Spinal cord (tissue), 10 donors: ENCODE results near the gene CD276. TPM values are rescaled to one million over a fixed set of nuclear protein-coding genes. Genes with fewer than 3 reads are reported as not detected.

Experiments used
- DNase-seq, 6 donors: peaks; one replicate each; pipeline versions ENCODE4 v3.0.0 to v3.0.0-alpha.2; 2013 to 2015; ENCODE audit warnings: low spot score in 6 of 6, low read depth in 4 of 6
- H3K27ac ChIP-seq: one replicate; pipeline ENCODE4 v1.5.1; 2013; ENCODE audit warnings: low read depth, low read length, control low read depth
- H3K27me3 ChIP-seq: one replicate; pipeline ENCODE4 v1.6.1; 2013; ENCODE audit warnings: low read length; ENCODE audit not compliant: control insufficient read depth, insufficient read depth
- H3K36me3 ChIP-seq: one replicate; pipeline ENCODE4 v1.6.1; 2013; ENCODE audit warnings: low read length; ENCODE audit not compliant: control insufficient read depth, insufficient read depth
- H3K4me1 ChIP-seq: one replicate; pipeline ENCODE4 v1.6.1; 2013; ENCODE audit warnings: low read length; ENCODE audit not compliant: control insufficient read depth, insufficient read depth
- H3K4me3 ChIP-seq: one replicate; pipeline ENCODE4 v1.5.1; 2013; ENCODE audit warnings: low read depth, low read length, control low read depth
- H3K9me3 ChIP-seq: one replicate; pipeline ENCODE4 v1.6.1; 2013; ENCODE audit warnings: low read length; ENCODE audit not compliant: control insufficient read depth, insufficient read depth
- WGBS: methylation state at CpG from one replicate; pipeline ENCODE4 v1.1.5; 2013; ENCODE audit warnings: missing lambda C conversion rate; ENCODE audit not compliant: insufficient coverage; 5-methylcytosine and 5-hydroxymethylcytosine counted together
- polyA plus RNA-seq, 2 donors: library from polyadenylated mRNA; unstranded; fragments of 120-200 nt; gene quantifications; one replicate each; pipeline ENCODE4 v1.2.1, GENCODE V29; 2013; ENCODE audit not compliant: insufficient read length in 2 of 2
- total RNA-seq, 2 donors: library from RNA; depleted of rRNA in 1 of 2; stranded (reverse); fragments of 120-200 nt in 1 of 2; fragments of >200 nt in 1 of 2; gene quantifications; one replicate each; pipeline versions ENCODE4 v1.2.3 to v1.2.4, GENCODE V29; 2013 to 2014
- donor health status: healthy.

CD276 gene
- total and polyA plus RNA-seq, 4 donors: 35.7 to 125 (median 75.4) TPM

GRCh38 chr15:73704869-73705645 lies 20.9 kb downstream of the CD276 start:
- H3K27ac ChIP-seq: no peak overlapping the region
- no peaks in the 10 kb centered on the region for H3K27me3 ChIP-seq
- H3K4me1 ChIP-seq: peaks cover 4% of the 10 kb centered on the region
- WGBS: 60% methylated on average over 13 of the region's 13 CpGs
- H3K9me3 ChIP-seq: no peaks in the 10 kb centered on the region
- peak in 2 of 6 donors; percentile 77 to 88 for DNase-seq
- peaks cover 79% of the 10 kb centered on the region for H3K36me3 ChIP-seq
- H3K4me3 ChIP-seq: no peak overlapping the region

DNA sequence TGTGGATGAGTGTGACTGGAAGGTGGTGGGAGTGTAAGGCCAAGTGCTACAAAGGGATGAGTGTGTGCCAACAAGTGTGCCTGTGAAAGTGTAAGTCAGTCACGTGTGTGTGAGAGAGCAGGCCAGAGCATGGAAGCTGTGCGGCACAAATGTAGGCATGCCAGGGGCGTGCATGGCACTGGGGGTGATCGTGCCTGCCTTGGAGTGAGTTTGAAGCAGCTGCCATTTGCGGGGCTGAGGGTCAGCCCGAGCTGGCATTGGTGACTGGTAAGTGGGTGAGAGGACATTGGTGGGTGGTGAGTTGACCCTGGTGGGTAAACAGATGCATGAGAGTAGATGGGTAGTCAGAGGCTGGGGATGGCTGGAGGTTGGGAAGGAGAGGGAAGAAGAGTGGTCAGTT lies 24.5 kb downstream of the CD276 start:
- H3K27ac ChIP-seq: no peak overlapping the region
- 97% methylated on average over 6 of the region's 6 CpGs for WGBS
- H3K4me1 ChIP-seq: no peaks in the 10 kb centered on the region
- H3K4me3 ChIP-seq: no peak overlapping the region
- DNase-seq: no peak
- H3K9me3 ChIP-seq: no peaks in the 10 kb centered on the region
- H3K27me3 ChIP-seq: no peaks in the 10 kb centered on the region
- H3K36me3 ChIP-seq: peaks cover 91% of the 10 kb centered on the region

- H3K27ac ChIP-seq: no peak overlapping the region
- no peak overlapping the region for H3K4me3 ChIP-seq
- H3K9me3 ChIP-seq: no peaks in the 10 kb centered on the region
- H3K27me3 ChIP-seq: no peaks in the 10 kb centered on the region
- no peaks in the 10 kb centered on the region for H3K4me1 ChIP-seq
- no peak for DNase-seq
- peaks cover 91% of the 10 kb centered on the region for H3K36me3 ChIP-seq
- WGBS: 100% methylated on average over 6 of the region's 6 CpGs
These were observed 25.1 kb downstream of the CD276 start for GRCh38 chr15:73709241-73709640.

GRCh38 chr15:73709686-73710085 lies 25.5 kb downstream of the CD276 start:
- no peak overlapping the region for H3K27ac ChIP-seq
- H3K9me3 ChIP-seq: no peaks in the 10 kb centered on the region
- 100% methylated on average over 1 of the region's 4 CpGs for WGBS
- H3K27me3 ChIP-seq: no peaks in the 10 kb centered on the region
- no peak overlapping the region for H3K4me3 ChIP-seq
- H3K4me1 ChIP-seq: no peaks in the 10 kb centered on the region
- no peak for DNase-seq
- peaks cover 91% of the 10 kb centered on the region for H3K36me3 ChIP-seq

DNA sequence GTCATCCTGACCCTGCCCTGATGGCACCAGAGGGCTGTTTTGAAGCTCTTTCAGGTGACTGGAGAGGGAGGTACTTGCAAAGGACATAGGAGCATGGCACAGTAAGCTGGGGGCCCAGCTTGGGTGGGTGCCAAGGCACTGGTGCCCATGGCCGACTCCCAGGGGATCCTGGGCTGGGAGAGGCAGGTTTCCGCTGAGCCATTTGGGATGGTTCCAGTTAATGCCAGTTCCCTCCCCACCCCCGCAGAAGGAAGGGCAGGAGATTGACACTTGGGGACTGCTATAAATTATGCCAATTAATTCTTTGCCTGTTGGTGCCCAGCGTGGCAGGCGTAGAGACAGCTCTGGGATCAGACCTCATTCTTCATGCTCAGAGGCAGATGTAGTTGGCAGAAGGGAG lies 26.1 kb downstream of the CD276 start:
- DNase-seq: no peak
- WGBS: 62% methylated on average over 3 of the region's 5 CpGs
- no peaks in the 10 kb centered on the region for H3K9me3 ChIP-seq
- H3K4me1 ChIP-seq: no peaks in the 10 kb centered on the region
- H3K27ac ChIP-seq: no peak overlapping the region
- no peaks in the 10 kb centered on the region for H3K27me3 ChIP-seq
- no peak overlapping the region for H3K4me3 ChIP-seq
- peaks cover 87% of the 10 kb centered on the region for H3K36me3 ChIP-seq

DNA sequence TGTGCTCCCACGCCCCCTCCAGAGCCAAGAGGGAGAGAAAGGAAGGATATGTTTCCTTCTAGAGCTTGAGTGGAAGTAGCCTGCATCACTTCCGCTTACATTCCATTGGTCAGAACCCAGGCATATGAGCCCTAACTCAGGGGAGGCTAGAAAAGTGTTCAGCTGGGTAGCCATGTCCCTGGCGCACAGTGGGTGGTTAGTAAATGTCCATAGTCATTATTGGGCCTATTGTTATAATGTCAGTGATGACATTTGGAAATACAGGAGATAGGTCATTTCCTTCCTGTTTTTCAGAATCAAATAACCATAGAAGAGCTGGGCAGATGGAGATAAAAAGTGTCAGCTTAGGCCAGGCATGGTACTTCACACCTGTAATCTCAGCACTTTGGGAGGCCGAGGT lies 27.3 kb downstream of the CD276 start:
- H3K4me3 ChIP-seq: no peak overlapping the region
- WGBS: 95% methylated on average over 2 of the region's 4 CpGs

DNA sequence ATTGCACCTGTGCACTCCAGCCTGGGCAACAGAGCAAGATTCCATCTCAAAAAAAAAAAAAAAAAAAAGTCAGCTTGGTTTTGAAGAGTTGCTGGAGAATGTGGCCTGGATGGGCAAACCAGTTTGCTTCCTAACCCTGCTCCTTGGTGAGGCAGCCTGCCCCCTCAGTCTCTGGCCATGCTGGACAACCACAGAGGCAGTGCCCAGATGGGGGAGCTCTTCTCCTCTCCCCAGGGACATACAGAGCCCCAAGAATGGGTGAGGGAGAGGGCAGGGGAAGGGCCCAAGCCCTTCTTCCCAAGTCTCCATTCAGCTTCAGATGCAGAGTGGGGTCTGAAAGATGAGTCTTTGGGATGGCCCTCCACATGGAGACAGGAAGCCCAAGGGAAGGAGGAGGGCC lies 27.9 kb downstream of the CD276 start:
- no peaks in the 10 kb centered on the region for H3K9me3 ChIP-seq
- H3K27ac ChIP-seq: no peak overlapping the region
- no peak overlapping the region for H3K4me3 ChIP-seq
- no peaks in the 10 kb centered on the region for H3K27me3 ChIP-seq
- peaks cover 70% of the 10 kb centered on the region for H3K36me3 ChIP-seq
- no peaks in the 10 kb centered on the region for H3K4me1 ChIP-seq
- no peak for DNase-seq

More for the DNA sequence above, 27.3 kb downstream of the CD276 start:
- peaks cover 76% of the 10 kb centered on the region for H3K36me3 ChIP-seq
- no peaks in the 10 kb centered on the region for H3K27me3 ChIP-seq
- H3K4me1 ChIP-seq: no peaks in the 10 kb centered on the region
- no peak for DNase-seq
- H3K27ac ChIP-seq: no peak overlapping the region
- no peaks in the 10 kb centered on the region for H3K9me3 ChIP-seq

- Histone ChIP-seq H3K4me1 (peaks cover 8% of the 10 kb centered on the region), H3K36me3 (peaks cover 44% of the 10 kb centered on the region), H3K4me3 (no peak overlapping the region), H3K27me3 (no peaks in the 10 kb centered on the region), H3K27ac (no peak overlapping the region), H3K9me3 (no peaks in the 10 kb centered on the region)
- no peak for DNase-seq
- WGBS: 100% methylated on average over 1 of the region's 5 CpGs
These were observed 30.6 kb downstream of the CD276 start for GRCh38 chr15:73714695-73715301.

GRCh38 chr15:73715417-73715816 lies 31.2 kb downstream of the CD276 start:
- Histone ChIP-seq H3K4me3 (no peak overlapping the region), H3K36me3 (peaks cover 40% of the 10 kb centered on the region), H3K27me3 (no peaks in the 10 kb centered on the region), H3K27ac (no peak overlapping the region), H3K9me3 (no peaks in the 10 kb centered on the region), H3K4me1 (peaks cover 15% of the 10 kb centered on the region)
- 69% methylated on average over 3 of the region's 3 CpGs for WGBS
- no peak for DNase-seq

DNA sequence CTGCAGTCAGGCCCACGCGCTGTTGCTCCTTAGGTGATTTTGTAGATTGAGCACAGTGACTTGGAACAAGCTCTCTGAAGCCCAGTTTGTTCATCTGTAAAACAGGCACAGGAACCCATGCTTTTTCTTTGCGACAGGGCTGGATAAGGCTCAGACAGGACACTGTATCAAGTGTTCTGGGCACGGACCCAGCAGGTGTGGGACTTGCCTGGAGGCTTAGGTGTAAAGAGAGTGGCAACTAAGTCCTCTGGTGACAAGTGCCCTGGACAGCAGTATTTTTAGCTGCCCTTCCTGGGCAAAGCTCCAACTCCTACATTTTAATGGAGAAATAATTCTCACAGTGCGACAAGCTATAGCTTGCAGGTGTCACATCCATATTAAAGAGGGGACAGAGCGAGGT lies 32.2 kb downstream of the CD276 start:
- H3K27ac ChIP-seq: no peak overlapping the region
- peaks cover 31% of the 10 kb centered on the region for H3K36me3 ChIP-seq
- H3K4me3 ChIP-seq: no peak overlapping the region
- H3K4me1 ChIP-seq: peaks cover 22% of the 10 kb centered on the region
- H3K27me3 ChIP-seq: no peaks in the 10 kb centered on the region
- H3K9me3 ChIP-seq: no peaks in the 10 kb centered on the region
- peak in 1 of 6 donors; percentile 74 for DNase-seq
- 76% methylated on average over 6 of the region's 6 CpGs for WGBS
